Measurements from ENCODE around the gene MYBPC1. TPM values are rescaled to one million over a fixed set of nuclear protein-coding genes. Genes with fewer than 3 reads are reported as not detected.

The MYBPC1 gene, protein sequence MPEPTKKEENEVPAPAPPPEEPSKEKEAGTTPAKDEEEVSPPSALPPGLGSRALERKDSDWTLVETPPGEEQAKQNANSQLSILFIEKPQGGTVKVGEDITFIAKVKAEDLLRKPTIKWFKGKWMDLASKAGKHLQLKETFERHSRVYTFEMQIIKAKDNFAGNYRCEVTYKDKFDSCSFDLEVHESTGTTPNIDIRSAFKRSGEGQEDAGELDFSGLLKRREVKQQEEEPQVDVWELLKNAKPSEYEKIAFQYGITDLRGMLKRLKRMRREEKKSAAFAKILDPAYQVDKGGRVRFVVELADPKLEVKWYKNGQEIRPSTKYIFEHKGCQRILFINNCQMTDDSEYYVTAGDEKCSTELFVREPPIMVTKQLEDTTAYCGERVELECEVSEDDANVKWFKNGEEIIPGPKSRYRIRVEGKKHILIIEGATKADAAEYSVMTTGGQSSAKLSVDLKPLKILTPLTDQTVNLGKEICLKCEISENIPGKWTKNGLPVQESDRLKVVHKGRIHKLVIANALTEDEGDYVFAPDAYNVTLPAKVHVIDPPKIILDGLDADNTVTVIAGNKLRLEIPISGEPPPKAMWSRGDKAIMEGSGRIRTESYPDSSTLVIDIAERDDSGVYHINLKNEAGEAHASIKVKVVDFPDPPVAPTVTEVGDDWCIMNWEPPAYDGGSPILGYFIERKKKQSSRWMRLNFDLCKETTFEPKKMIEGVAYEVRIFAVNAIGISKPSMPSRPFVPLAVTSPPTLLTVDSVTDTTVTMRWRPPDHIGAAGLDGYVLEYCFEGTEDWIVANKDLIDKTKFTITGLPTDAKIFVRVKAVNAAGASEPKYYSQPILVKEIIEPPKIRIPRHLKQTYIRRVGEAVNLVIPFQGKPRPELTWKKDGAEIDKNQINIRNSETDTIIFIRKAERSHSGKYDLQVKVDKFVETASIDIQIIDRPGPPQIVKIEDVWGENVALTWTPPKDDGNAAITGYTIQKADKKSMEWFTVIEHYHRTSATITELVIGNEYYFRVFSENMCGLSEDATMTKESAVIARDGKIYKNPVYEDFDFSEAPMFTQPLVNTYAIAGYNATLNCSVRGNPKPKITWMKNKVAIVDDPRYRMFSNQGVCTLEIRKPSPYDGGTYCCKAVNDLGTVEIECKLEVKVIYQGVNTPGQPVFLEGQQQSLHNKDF
- 0.31 and 0.44 TPM in 2 replicates for total RNA-seq (2016; rRNA removed; fragmentation: Illumina TruSeq; extraction: Trizol)
- total RNA-seq (2016; cell fraction: cytosol; rRNA removed; fragmentation: Illumina TruSeq; extraction: Trizol; ENCODE audit: low read depth): not detected in 2 replicates
- 0.24 and 0.28 TPM in 2 replicates for total RNA-seq (2016; cell fraction: insoluble cytoplasmic fraction; rRNA removed; fragmentation: Illumina TruSeq; extraction: Trizol)
- total RNA-seq (2016; cell fraction: membrane; rRNA removed; fragmentation: Illumina TruSeq; extraction: Trizol): 0.15 and 0.28 TPM in 2 replicates
- 0.31 and 0.34 TPM in 2 replicates for total RNA-seq (2016; cell fraction: nucleus; rRNA removed; fragmentation: Illumina TruSeq; extraction: Trizol)
- polyA plus RNA-seq (2011; rRNA removed): 0.34 and 0.53 TPM in 2 replicates
- polyA plus RNA-seq (2011; cell fraction: cytosol; rRNA removed): 0.19 and 0.23 TPM in 2 replicates
- polyA plus RNA-seq (2011; cell fraction: nucleus; rRNA removed): 0.16 and 0.21 TPM in 2 replicates
- polyA plus RNA-seq (2012): 0.15 and 0.30 TPM in 2 replicates
- 0.08 and 0.12 TPM in 2 replicates for polyA plus RNA-seq (2016; cell fraction: cytosol; fragmentation: Illumina TruSeq; extraction: Trizol; ENCODE audit: low read depth)
- 0.50 and 0.66 TPM in 2 replicates for polyA plus RNA-seq (2016; cell fraction: insoluble cytoplasmic fraction; fragmentation: Illumina TruSeq; extraction: Trizol; ENCODE audit: low read depth)
- polyA plus RNA-seq (2016; cell fraction: membrane; fragmentation: Illumina TruSeq; extraction: Trizol; ENCODE audit: low read depth): 0.13 and 0.16 TPM in 2 replicates
- 0.40 and 0.91 TPM in 2 replicates for polyA plus RNA-seq (2016; cell fraction: nucleus; fragmentation: Illumina TruSeq; extraction: Trizol; ENCODE audit: insufficient read depth, low read depth)
- 0.22 TPM in 1 of 2 replicates, not detected in the other for polyA minus RNA-seq (2011; rRNA and poly(A)+ RNA removed; ENCODE audit: low replicate concordance)
- 0.69 TPM in 1 of 2 replicates, not detected in the other for polyA minus RNA-seq (2011; cell fraction: cytosol; rRNA and poly(A)+ RNA removed)
- polyA minus RNA-seq (2011; cell fraction: nucleus; rRNA and poly(A)+ RNA removed): 0.39 and 0.62 TPM in 2 replicates
- percentile 25 among the genes with signal in this experiment for Bru-seq, nascent RNA
- percentile 15 among the genes with signal in this experiment for BruChase-seq, experiment 1, labeled RNA remaining after a 6-hour chase
- percentile 14 among the genes with signal in this experiment for BruChase-seq, experiment 2, labeled RNA remaining after a 2-hour chase
- long read RNA-seq, experiment 1, partial matches to known transcripts: 1 of 1 reads
- long read RNA-seq, experiment 1, other reads (novel, unspliced or antisense): 0 of 1 reads
- long read RNA-seq, experiment 2, partial matches to known transcripts: 2 of 3 reads
- long read RNA-seq, experiment 2, other reads (novel, unspliced or antisense): 1 of 3 reads

DNA sequence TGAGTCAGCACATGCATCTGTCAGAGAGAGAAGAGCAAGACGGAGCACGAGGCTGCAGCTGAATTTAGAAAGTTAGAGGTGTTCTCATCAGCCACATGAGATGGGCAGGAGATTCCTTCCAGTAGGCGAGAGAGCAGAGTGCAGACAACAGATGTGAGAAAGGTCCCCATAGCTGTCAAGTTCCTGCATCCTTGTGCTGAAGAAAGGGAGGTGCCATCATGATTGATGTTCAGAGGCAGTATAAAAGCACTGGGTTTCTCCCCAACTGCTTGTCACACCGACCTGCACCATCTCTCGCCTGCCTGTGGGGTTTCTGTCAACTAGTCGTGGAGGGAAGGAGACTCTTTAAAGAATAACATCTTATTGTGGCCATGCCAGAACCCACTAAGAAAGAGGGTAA, at the start of gene MYBPC1:
Gene MYBPC1 (plus strand): TSS at position 272 of the 400 bp plus-strand sequence. CDS start 100 bp downstream, at position 372.
- Histone ChIP-seq H3K36me3 (replicated peaks in 1 of 2; ENCODE audit: control insufficient read depth in 1 of 2, insufficient read depth in 2 of 2, low read length in 2 of 2) (no peaks in the 10 kb centered on the region), H3K27ac (ENCODE audit: extremely low read length, insufficient read depth, low read length) (no peak within 1 kb of the TSS), H3K9me3 (ENCODE audit: low read length) (no peaks in the 10 kb centered on the region), H3K4me2 (ENCODE audit: low read depth, low read length) (no peak within 1 kb of the TSS), H3K4me1 (ENCODE audit: insufficient read depth, low read length) (peaks cover 33% of the 10 kb centered on the region), H3K79me2 (ENCODE audit: insufficient read depth, low read length) (no peaks in the 10 kb centered on the region), H4K20me1 (ENCODE audit: insufficient read depth, low read length) (no peaks in the 10 kb centered on the region), H2AFZ (ENCODE audit: low read length) (no peak within 1 kb of the TSS), H3K27me3 (ENCODE audit: control insufficient read depth in 1 of 2, insufficient read depth in 2 of 2, low read length in 2 of 2) (no peaks in the 10 kb centered on the region), H3K4me3 (replicated peaks in 1 of 3; ENCODE audit: insufficient read depth in 1 of 3, low read depth in 2 of 3, low read length in 3 of 3) (no peak within 1 kb of the TSS), H3K9ac (ENCODE audit: insufficient read depth, low read depth, low read length) (no peak within 1 kb of the TSS)
- DNase-seq (ENCODE audit: low spot score) (no peak), FAIRE-seq (peak; percentile 15), ATAC-seq (no peak)
- intact Hi-C loops (cut with micrococcal nuclease; ENCODE audit: unreplicated experiment) (no loop called here), in situ Hi-C loops (cut with HindIII; ENCODE audit: extremely low pct_ligation_motif_present, low pct_unique_long_range_greater_than_20kb) (no loop called here)
- BruUV-seq (replicated peaks): no TSS peak
- POLR2A ChIA-PET: no interaction called here
- TF ChIP-seq ZSCAN22 (CRISPR knock-in tag; IDR thresholded peaks at IDR 0.05) (no peak), PPARG (CRISPR knock-in tag; conservative IDR thresholded peaks at IDR 0.05) (no peak), IRF2 (CRISPR knock-in tag; IDR thresholded peaks at IDR 0.05) (no peak), FOXM1 (CRISPR knock-in tag; IDR thresholded peaks at IDR 0.05) (no peak), ONECUT2 (CRISPR knock-in tag; IDR thresholded peaks at IDR 0.05) (no peak), ZKSCAN5 (CRISPR knock-in tag; IDR thresholded peaks at IDR 0.05) (no peak)
- WGBS (ENCODE audit: low lambda C conversion rate): 88% methylated on average over 6 of the region's 6 CpGs
- CTCF ChIA-PET (ENCODE audit: low intra/inter-chr PET ratio, low total read pairs): no interaction called here
